Right atrium auricular region (tissue), 2 donors: ENCODE results near the gene APC. TPM values are rescaled to one million over a fixed set of nuclear protein-coding genes. Genes with fewer than 3 reads are reported as not detected.

Experiments
- DNase-seq: peaks from one replicate; pipeline ENCODE4 v3.0.0-alpha.2; 2019; ENCODE audit warnings: low spot score
- H3K27ac ChIP-seq, 2 donors: fragments of 200-600 bp; sonication (generic); 1 replicate in 1 of 2; 2 replicates in 1 of 2; pipeline ENCODE4 v1.5.1; 2016 to 2019
- H3K27me3 ChIP-seq, 2 donors: fragments of 200-600 bp; sonication (generic); one replicate each; pipeline versions ENCODE4 v1.5.1 to v1.6.0; 2017 to 2019
- H3K36me3 ChIP-seq: fragments of 200-600 bp; sonication (generic); one replicate; pipeline ENCODE4 v1.5.1; 2016
- H3K4me1 ChIP-seq, 2 donors: fragments of 200-600 bp; sonication (generic); one replicate each; pipeline versions ENCODE4 v1.5.1 to v1.6.0; 2017 to 2019
- H3K4me3 ChIP-seq, 2 donors: fragments of 200-600 bp; sonication (generic); 1 replicate in 1 of 2; 2 replicates in 1 of 2; pipeline ENCODE4 v1.5.1; 2017 to 2019; ENCODE audit warnings: mild to moderate bottlenecking in 1 of 2, moderate library complexity in 1 of 2
- H3K9me3 ChIP-seq, 2 donors: fragments of 200-600 bp; sonication (generic); one replicate each; pipeline ENCODE4 v1.5.1; 2019
- total RNA-seq, 2 donors: library from RNA; depleted of rRNA; stranded (reverse); fragments of >200 nt; gene quantifications; one replicate each; pipeline ENCODE4 v1.1.0, GENCODE V29; 2016
- TF ChIP-seq, protein P1 (sequence below), 2 donors: fragments of 200-600 bp; sonication (generic); IDR thresholded peaks; one replicate each; pipeline ENCODE4 v1.5.1; 2019; ENCODE audit warnings: antibody characterized with exemption in 2 of 2

Gene APC
- total RNA-seq, 2 donors from 2014 or later, result 38.3 to 50.9 TPM

DNA sequence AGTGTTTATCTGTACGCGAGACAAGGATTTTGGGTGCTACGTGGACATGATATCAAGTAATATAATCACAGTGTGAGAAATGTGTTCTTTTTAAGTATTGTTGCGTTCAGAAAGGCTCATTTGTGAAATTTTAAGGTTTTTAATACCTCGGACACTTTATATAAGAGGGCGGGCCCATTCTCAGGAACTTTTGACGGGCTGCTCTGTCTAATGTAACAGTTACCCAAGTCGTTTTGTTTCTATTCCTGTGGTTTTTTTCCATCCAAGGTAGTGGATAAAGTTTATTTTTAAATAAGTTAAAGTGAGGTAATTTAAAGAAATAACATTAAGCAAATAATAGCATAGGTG is 123.9 kb downstream of the APC start:
- Histone ChIP-seq H3K27me3 (no peaks in the 10 kb centered on the region), H3K9me3 (no peaks in the 10 kb centered on the region), H3K36me3 (peaks cover 25% of the 10 kb centered on the region), H3K4me3 (peak overlapping the region; percentile 83 to 85), H3K27ac (peak overlapping the region; percentile 79 to 87), H3K4me1 (peaks cover 0 to 33% of the 10 kb centered on the region in 2 donors)
- DNase-seq, result no peak
- TF ChIP-seq, protein P1, sequence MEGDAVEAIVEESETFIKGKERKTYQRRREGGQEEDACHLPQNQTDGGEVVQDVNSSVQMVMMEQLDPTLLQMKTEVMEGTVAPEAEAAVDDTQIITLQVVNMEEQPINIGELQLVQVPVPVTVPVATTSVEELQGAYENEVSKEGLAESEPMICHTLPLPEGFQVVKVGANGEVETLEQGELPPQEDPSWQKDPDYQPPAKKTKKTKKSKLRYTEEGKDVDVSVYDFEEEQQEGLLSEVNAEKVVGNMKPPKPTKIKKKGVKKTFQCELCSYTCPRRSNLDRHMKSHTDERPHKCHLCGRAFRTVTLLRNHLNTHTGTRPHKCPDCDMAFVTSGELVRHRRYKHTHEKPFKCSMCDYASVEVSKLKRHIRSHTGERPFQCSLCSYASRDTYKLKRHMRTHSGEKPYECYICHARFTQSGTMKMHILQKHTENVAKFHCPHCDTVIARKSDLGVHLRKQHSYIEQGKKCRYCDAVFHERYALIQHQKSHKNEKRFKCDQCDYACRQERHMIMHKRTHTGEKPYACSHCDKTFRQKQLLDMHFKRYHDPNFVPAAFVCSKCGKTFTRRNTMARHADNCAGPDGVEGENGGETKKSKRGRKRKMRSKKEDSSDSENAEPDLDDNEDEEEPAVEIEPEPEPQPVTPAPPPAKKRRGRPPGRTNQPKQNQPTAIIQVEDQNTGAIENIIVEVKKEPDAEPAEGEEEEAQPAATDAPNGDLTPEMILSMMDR (IDR thresholded peaks at IDR 0.05), result no peak

GRCh38 chr5:112862085-112862484 is 124.4 kb downstream of the APC start:
- no peak for DNase-seq
- TF ChIP-seq, protein P1 (IDR thresholded peaks at IDR 0.05), result no peak
- peak overlapping the region; percentile 83 to 85 for H3K4me3 ChIP-seq

DNA sequence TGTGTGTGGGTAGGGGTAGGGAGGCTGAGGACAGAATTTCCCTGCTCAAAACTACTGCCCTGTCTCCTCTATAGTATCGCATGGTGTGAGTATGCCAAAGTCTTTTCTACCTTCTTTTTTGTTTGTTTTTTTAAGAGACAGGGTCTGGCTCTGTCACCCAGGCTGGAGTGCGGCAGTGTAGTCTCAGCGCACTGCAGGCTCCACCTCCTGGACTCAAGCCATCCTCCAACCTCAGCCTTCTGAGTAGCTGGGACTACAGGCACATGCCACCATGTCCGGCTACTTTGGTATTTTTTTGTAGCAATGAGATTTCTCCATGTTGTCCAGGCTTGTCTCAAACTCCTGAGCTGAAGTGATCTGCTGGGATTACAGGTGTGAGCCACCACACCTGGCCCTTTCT is 125.9 kb downstream of the APC start:
- no peaks in the 10 kb centered on the region for H3K9me3 ChIP-seq
- no peak for DNase-seq
- H3K4me3 ChIP-seq, result no peak overlapping the region
- H3K4me1 ChIP-seq, result peaks cover 0 to 33% of the 10 kb centered on the region in 2 donors
- H3K27ac ChIP-seq, result no peak overlapping the region
- TF ChIP-seq, protein P1 (IDR thresholded peaks at IDR 0.05), result no peak
- peaks cover 44% of the 10 kb centered on the region for H3K36me3 ChIP-seq
- no peaks in the 10 kb centered on the region for H3K27me3 ChIP-seq

More at GRCh38 chr5:112862085-112862484, 124.4 kb downstream of the APC start:
- Histone ChIP-seq H3K36me3 (peaks cover 30% of the 10 kb centered on the region), H3K27ac (peak overlapping the region in 1 of 2 donors; percentile 87), H3K4me1 (peaks cover 0 to 33% of the 10 kb centered on the region in 2 donors), H3K9me3 (no peaks in the 10 kb centered on the region), H3K27me3 (no peaks in the 10 kb centered on the region)

DNA sequence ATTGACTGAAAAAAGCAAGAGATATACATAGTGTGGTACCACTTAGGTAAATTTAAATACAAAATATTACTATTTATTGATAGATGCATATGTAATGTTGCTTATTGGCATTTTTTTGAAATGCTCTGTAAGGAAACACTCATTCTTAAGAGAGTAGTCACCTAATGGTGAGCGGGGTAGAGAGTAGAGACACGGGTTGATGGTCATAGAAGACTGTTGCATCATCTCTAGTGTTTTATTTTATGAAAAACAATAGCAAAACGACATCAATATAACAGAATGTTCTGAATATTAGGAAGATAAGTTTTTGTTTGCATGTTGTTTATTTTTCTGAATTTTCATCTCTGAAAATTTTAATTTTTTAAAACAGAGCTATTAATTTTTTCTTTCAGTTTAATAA is 127.4 kb downstream of the APC start:
- TF ChIP-seq, protein P1 (IDR thresholded peaks at IDR 0.05), result no peak
- Histone ChIP-seq H3K36me3 (peaks cover 60% of the 10 kb centered on the region), H3K27me3 (no peaks in the 10 kb centered on the region), H3K27ac (no peak overlapping the region), H3K9me3 (no peaks in the 10 kb centered on the region), H3K4me1 (peaks cover 0 to 33% of the 10 kb centered on the region in 2 donors), H3K4me3 (no peak overlapping the region)
- no peak for DNase-seq

- Histone ChIP-seq H3K9me3 (no peaks in the 10 kb centered on the region), H3K36me3 (peaks cover 68% of the 10 kb centered on the region), H3K4me3 (no peak overlapping the region), H3K4me1 (peaks cover 0 to 25% of the 10 kb centered on the region in 2 donors), H3K27me3 (no peaks in the 10 kb centered on the region), H3K27ac (no peak overlapping the region)
- no peak for DNase-seq
- TF ChIP-seq, protein P1 (IDR thresholded peaks at IDR 0.05), result no peak
These were observed 129.1 kb downstream of the APC start for GRCh38 chr5:112866739-112867138.

- DNase-seq, result no peak
- peaks cover 0 to 18% of the 10 kb centered on the region in 2 donors for H3K4me1 ChIP-seq
- H3K9me3 ChIP-seq, result no peaks in the 10 kb centered on the region
- H3K27ac ChIP-seq, result no peak overlapping the region
- TF ChIP-seq, protein P1 (IDR thresholded peaks at IDR 0.05), result no peak
- H3K27me3 ChIP-seq, result no peaks in the 10 kb centered on the region
- H3K4me3 ChIP-seq, result no peak overlapping the region
- H3K36me3 ChIP-seq, result peaks cover 68% of the 10 kb centered on the region
These were observed 129.7 kb downstream of the APC start for GRCh38 chr5:112867411-112867810.
